Breast epithelium (tissue), 3 donors: Measurements from ENCODE around the gene TTLL11.

Source experiments
- POLR2A ChIP-seq: fragments of 450-650 bp; IDR thresholded peaks from one replicate; pipeline ENCODE4 v1.6.1; 2016; ENCODE audit warnings: antibody characterized with exemption, mild to moderate bottlenecking, moderate library complexity
- POLR2AphosphoS5 ChIP-seq, 3 donors: sonication (generic); formaldehyde crosslinking; IDR thresholded peaks; one replicate each; pipeline ENCODE4 v1.6.1; 2017; ENCODE audit warnings: antibody characterized with exemption in 3 of 3
- TF ChIP-seq, protein P1 (sequence below), 3 donors: fragments of 450-650 bp; IDR thresholded peaks; one replicate each; pipeline ENCODE4 v1.5.1; 2016 to 2017; ENCODE audit warnings: antibody characterized with exemption in 3 of 3, mild to moderate bottlenecking in 3 of 3, moderate library complexity in 3 of 3

DNA sequence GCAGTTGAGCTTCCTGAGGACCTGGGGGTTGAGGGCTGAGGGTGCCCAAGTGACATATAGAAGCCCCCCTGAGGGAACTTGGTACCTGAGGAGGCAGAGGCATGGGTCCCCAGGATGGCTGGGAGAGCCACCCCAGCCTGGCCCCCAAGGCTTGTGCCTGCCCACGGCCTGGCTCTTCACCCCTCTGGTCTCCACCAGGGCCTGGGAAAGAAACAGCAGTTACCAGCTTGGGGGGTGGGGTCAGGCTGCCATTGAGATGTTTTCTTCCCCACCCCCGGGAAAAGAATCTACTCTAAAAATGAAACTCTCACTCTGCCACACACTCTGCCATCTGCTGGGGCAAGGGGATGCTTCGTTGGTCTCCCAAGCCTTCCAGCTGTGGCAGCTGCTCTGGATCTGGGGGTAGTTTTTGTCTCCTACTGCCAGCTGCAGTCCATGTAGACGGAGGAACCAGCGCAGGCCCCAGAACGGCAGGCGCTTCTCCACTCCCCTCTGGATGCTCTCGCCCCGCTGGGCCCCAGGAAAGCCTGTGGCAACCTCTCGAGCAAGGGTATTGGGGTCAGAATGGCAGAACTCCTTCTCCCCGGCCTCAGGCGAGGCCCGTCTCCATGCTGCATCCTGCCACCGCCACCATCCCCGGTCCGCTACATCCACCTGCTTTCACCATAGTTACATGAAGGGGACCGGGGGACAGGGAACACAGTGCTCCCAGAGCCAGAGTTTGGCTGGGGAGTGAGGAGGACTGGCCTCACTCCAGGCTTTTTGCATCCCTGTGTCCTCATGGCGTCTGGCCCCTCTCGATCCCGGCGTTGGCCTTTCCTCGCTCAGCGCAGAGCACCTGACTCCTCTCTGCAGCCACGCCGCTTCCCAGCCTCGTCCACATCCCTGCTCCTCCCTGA is 318.1 kb downstream of the TTLL11 start:
- no peak for TF ChIP-seq POLR2AphosphoS5 (IDR thresholded peaks at IDR 0.05)
- TF ChIP-seq, protein P1, sequence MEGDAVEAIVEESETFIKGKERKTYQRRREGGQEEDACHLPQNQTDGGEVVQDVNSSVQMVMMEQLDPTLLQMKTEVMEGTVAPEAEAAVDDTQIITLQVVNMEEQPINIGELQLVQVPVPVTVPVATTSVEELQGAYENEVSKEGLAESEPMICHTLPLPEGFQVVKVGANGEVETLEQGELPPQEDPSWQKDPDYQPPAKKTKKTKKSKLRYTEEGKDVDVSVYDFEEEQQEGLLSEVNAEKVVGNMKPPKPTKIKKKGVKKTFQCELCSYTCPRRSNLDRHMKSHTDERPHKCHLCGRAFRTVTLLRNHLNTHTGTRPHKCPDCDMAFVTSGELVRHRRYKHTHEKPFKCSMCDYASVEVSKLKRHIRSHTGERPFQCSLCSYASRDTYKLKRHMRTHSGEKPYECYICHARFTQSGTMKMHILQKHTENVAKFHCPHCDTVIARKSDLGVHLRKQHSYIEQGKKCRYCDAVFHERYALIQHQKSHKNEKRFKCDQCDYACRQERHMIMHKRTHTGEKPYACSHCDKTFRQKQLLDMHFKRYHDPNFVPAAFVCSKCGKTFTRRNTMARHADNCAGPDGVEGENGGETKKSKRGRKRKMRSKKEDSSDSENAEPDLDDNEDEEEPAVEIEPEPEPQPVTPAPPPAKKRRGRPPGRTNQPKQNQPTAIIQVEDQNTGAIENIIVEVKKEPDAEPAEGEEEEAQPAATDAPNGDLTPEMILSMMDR (IDR thresholded peaks at IDR 0.05), result no peak
- no peak for TF ChIP-seq POLR2A
